ENCODE measurements around the gene LETM1. TPM values are rescaled to one million over a fixed set of nuclear protein-coding genes. Genes with fewer than 3 reads are reported as not detected.

LETM1 gene
- 91.4 TPM for total RNA-seq

GRCh38 chr4:1856071-1856942 is at the start of gene LETM1:
TSS of gene LETM1 (minus strand) at chr4:1856156. CDS start at chr4:1855950, 206 bp downstream.

GRCh38 chr4:1870578-1871443 is 14.9 kb upstream of the LETM1 start, which contains the start of gene NSD2:
TSS of gene NSD2 (plus strand) at chr4:1871393. CDS start at chr4:1900655, 29,262 bp downstream.

GRCh38 chr4:1792832-1793495 is 63.0 kb downstream of the LETM1 start, which contains the start of gene FGFR3:
TSS of gene FGFR3 (plus strand) at chr4:1793293. CDS start at chr4:1793935, 642 bp downstream.

Other genes starting within 250 kb of the LETM1 start
- 0.63 TPM for gene FAM53A, start 171.8 kb downstream of the LETM1 start, total RNA-seq
- gene SLBP, start 143.8 kb downstream of the LETM1 start, total RNA-seq: 39.1 TPM
- gene TMEM129, start 134.8 kb downstream of the LETM1 start, total RNA-seq: 15.0 TPM
- gene TACC3, start 134.6 kb downstream of the LETM1 start, total RNA-seq: 4.7 TPM
- gene FGFR3, start 62.9 kb downstream of the LETM1 start, total RNA-seq: 13.8 TPM
- 162 TPM for gene NSD2, start 15.2 kb upstream of the LETM1 start, total RNA-seq
- 31.3 TPM for gene NELFA, start 152.8 kb upstream of the LETM1 start, total RNA-seq
- gene NAT8L, start 203.2 kb upstream of the LETM1 start, total RNA-seq: 13.1 TPM